Liver (tissue), 9 donors: ENCODE data around the gene CD300LD. TPM values are rescaled to one million over a fixed set of nuclear protein-coding genes. Genes with fewer than 3 reads are reported as not detected.

Source experiments
- DNase-seq: peaks from one replicate; pipeline ENCODE4 v3.0.0-alpha.2; 2017; ENCODE audit warnings: low spot score
- H3K27ac ChIP-seq, 2 donors: one replicate each; pipeline ENCODE4 v1.7.0; 2013; ENCODE audit warnings: inconsistent platforms in 2 of 2, low read length in 2 of 2, control low read depth in 1 of 2, low read depth in 1 of 2, mild to moderate bottlenecking in 1 of 2
- H3K27me3 ChIP-seq, 4 donors: one replicate each; pipeline versions ENCODE4 v1.6.1 to v1.7.0; 2013; ENCODE audit warnings: low read length in 3 of 4, inconsistent platforms in 1 of 4, mild to moderate bottlenecking in 1 of 4, moderate library complexity in 1 of 4; ENCODE audit not compliant: control insufficient read depth in 4 of 4, insufficient read depth in 4 of 4
- H3K36me3 ChIP-seq, 4 donors: one replicate each; pipeline versions ENCODE4 v1.6.1 to v1.7.0; 2013; ENCODE audit warnings: low read length in 3 of 4, mild to moderate bottlenecking in 3 of 4, low read depth in 1 of 4, moderate library complexity in 1 of 4; ENCODE audit not compliant: control insufficient read depth in 4 of 4, insufficient read depth in 3 of 4
- H3K4me1 ChIP-seq, 4 donors: one replicate each; pipeline versions ENCODE4 v1.6.1 to v1.7.0; 2013; ENCODE audit warnings: low read length in 3 of 4, mild to moderate bottlenecking in 3 of 4, moderate library complexity in 1 of 4; ENCODE audit not compliant: control insufficient read depth in 4 of 4, insufficient read depth in 4 of 4
- H3K4me3 ChIP-seq, 3 donors: one replicate each; pipeline versions ENCODE4 v1.6.1 to v1.7.0; 2013; ENCODE audit warnings: low read length in 3 of 3, control low read depth in 1 of 3, low read depth in 1 of 3, mild to moderate bottlenecking in 1 of 3
- H3K9ac ChIP-seq, 2 donors: one replicate each; pipeline ENCODE4 v1.7.0; 2013; ENCODE audit warnings: low read length in 2 of 2, mild to moderate bottlenecking in 2 of 2, moderate library complexity in 2 of 2, control low read depth in 1 of 2, low read depth in 1 of 2
- H3K9me3 ChIP-seq, 4 donors: one replicate each; pipeline versions ENCODE4 v1.6.1 to v1.7.0; 2013; ENCODE audit warnings: low read length in 3 of 4; ENCODE audit not compliant: control insufficient read depth in 4 of 4
- EGR1 ChIP-seq, 2 donors: IDR thresholded peaks; 2 replicates each; pipeline ENCODE4 v1.6.1; 2016 to 2018; ENCODE audit warnings: antibody characterized with exemption in 2 of 2, low read depth in 2 of 2
- FOXA1 ChIP-seq: IDR thresholded peaks from 2 replicates; pipeline ENCODE4 v1.6.1; 2016; ENCODE audit warnings: antibody characterized with exemption
- GABPA ChIP-seq, 2 donors: IDR thresholded peaks in 1 of 2; conservative IDR thresholded peaks in 1 of 2; 2 replicates each; pipeline ENCODE4 v1.6.1; 2016; ENCODE audit warnings: antibody characterized with exemption in 2 of 2, mild to moderate bottlenecking in 1 of 2, moderate library complexity in 1 of 2
- HNF4A ChIP-seq, 2 donors: conservative IDR thresholded peaks; 2 replicates each; pipeline ENCODE4 v1.6.1; 2016; ENCODE audit warnings: antibody characterized with exemption in 2 of 2, mild to moderate bottlenecking in 2 of 2
- JUND ChIP-seq, 2 donors: IDR thresholded peaks; 2 replicates each; pipeline ENCODE4 v1.6.1; 2016; ENCODE audit warnings: antibody characterized with exemption in 2 of 2
- MAX ChIP-seq: IDR thresholded peaks from 2 replicates; pipeline ENCODE4 v1.6.1; 2016; ENCODE audit warnings: antibody characterized with exemption
- NR2F2 ChIP-seq: IDR thresholded peaks from 2 replicates; pipeline ENCODE4 v1.6.1; 2016; ENCODE audit warnings: antibody characterized with exemption
- RAD21 ChIP-seq, 2 donors: IDR thresholded peaks; 2 replicates each; pipeline ENCODE4 v1.6.1; 2016; ENCODE audit warnings: antibody characterized with exemption in 2 of 2, mild to moderate bottlenecking in 2 of 2
- REST ChIP-seq: IDR thresholded peaks from 2 replicates; pipeline ENCODE4 v1.6.1; 2016; ENCODE audit warnings: antibody characterized with exemption, mild to moderate bottlenecking
- RXRA ChIP-seq, 2 donors: IDR thresholded peaks; 2 replicates each; pipeline ENCODE4 v1.6.1; 2017 to 2018; ENCODE audit warnings: antibody characterized with exemption in 2 of 2, mild to moderate bottlenecking in 1 of 2
- SP1 ChIP-seq: IDR thresholded peaks from 2 replicates; pipeline ENCODE4 v1.6.1; 2018; ENCODE audit warnings: antibody characterized with exemption, mild to moderate bottlenecking
- TAF1 ChIP-seq: conservative IDR thresholded peaks from 2 replicates; pipeline ENCODE4 v1.6.1; 2016; ENCODE audit warnings: antibody characterized with exemption, mild to moderate bottlenecking
- YY1 ChIP-seq: IDR thresholded peaks from 2 replicates; pipeline ENCODE4 v1.6.1; 2016; ENCODE audit warnings: antibody characterized with exemption, mild to moderate bottlenecking
- WGBS: extraction: QIAGEN DNeasy Blood & Tissue Kit; methylation state at CpG from one replicate; pipeline ENCODE4 v1.1.7; 2013; 5-methylcytosine and 5-hydroxymethylcytosine counted together
- polyA plus RNA-seq, 2 donors: library from polyadenylated mRNA; stranded (reverse) in 1 of 2; unstranded in 1 of 2; fragments of 200-250 nt in 1 of 2; fragments of >200 nt in 1 of 2; fragmentation: Nextera tagmentation in 1 of 2; extraction: Ambion mirVana in 1 of 2; gene quantifications; one replicate each; pipeline versions ENCODE4 v1.2.1 to v1.2.3, GENCODE V29; 2013 to 2015
- total RNA-seq, 2 donors: library from RNA; depleted of rRNA; stranded (reverse); fragments of >200 nt; gene quantifications; one replicate each; pipeline ENCODE4 v1.2.3, GENCODE V29; 2014
- TF ChIP-seq, protein P1 (sequence below): fragments of 150-350 bp; IDR thresholded peaks from 2 replicates; pipeline ENCODE4 v1.5.1; 2017; ENCODE audit warnings: improper control_type of control experiment, low read depth, low read length; ENCODE audit not compliant: missing input control
- TF ChIP-seq, protein P2 (sequence below): IDR thresholded peaks from 2 replicates; pipeline ENCODE4 v1.6.1; 2016; ENCODE audit warnings: antibody characterized with exemption
- donor health status: healthy.
- donor health status: healthy.
- donor health status: healthy.
- donor health status: healthy.
- donor health status: healthy.

CD300LD gene
- total and polyA plus RNA-seq, 4 donors = 0.08 TPM; not detected in 3

GRCh38 chr17:74585711-74586110 is 6.4 kb downstream of the CD300LD start:
- H3K36me3 ChIP-seq = no peaks in the 10 kb centered on the region
- H3K27me3 ChIP-seq = no peaks in the 10 kb centered on the region
- TF ChIP-seq FOXA1 (no peak), YY1 (no peak), REST (no peak), HNF4A (conservative IDR thresholded peaks at IDR 0.05) (no peak), RAD21 (IDR thresholded peaks at IDR 0.05) (no peak), GABPA (IDR thresholded peaks at IDR 0.05 in 1 of 2, conservative IDR thresholded peaks at IDR 0.05 in 1 of 2) (no peak)
- 83% methylated on average over 5 of the region's 5 CpGs for WGBS
- H3K4me1 ChIP-seq = no peaks in the 10 kb centered on the region
- no peak overlapping the region for H3K27ac ChIP-seq
- no peak overlapping the region for H3K9ac ChIP-seq
- DNase-seq = no peak
- H3K4me3 ChIP-seq = no peak overlapping the region
- H3K9me3 ChIP-seq = peaks cover 0 to 2% (median 0%) of the 10 kb centered on the region in 4 donors

- DNase-seq = no peak
- TF ChIP-seq TAF1 (no peak), FOXA1 (no peak), HNF4A (conservative IDR thresholded peaks at IDR 0.05) (no peak), NR2F2 (no peak), YY1 (no peak), RXRA (IDR thresholded peaks at IDR 0.05) (no peak), EGR1 (IDR thresholded peaks at IDR 0.05; ENCODE audit: low read depth in 2 of 2) (no peak), RAD21 (IDR thresholded peaks at IDR 0.05) (no peak), SP1 (no peak), MAX (no peak), JUND (IDR thresholded peaks at IDR 0.05) (no peak)
- TF ChIP-seq, protein P1, sequence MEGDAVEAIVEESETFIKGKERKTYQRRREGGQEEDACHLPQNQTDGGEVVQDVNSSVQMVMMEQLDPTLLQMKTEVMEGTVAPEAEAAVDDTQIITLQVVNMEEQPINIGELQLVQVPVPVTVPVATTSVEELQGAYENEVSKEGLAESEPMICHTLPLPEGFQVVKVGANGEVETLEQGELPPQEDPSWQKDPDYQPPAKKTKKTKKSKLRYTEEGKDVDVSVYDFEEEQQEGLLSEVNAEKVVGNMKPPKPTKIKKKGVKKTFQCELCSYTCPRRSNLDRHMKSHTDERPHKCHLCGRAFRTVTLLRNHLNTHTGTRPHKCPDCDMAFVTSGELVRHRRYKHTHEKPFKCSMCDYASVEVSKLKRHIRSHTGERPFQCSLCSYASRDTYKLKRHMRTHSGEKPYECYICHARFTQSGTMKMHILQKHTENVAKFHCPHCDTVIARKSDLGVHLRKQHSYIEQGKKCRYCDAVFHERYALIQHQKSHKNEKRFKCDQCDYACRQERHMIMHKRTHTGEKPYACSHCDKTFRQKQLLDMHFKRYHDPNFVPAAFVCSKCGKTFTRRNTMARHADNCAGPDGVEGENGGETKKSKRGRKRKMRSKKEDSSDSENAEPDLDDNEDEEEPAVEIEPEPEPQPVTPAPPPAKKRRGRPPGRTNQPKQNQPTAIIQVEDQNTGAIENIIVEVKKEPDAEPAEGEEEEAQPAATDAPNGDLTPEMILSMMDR = no peak
- TF ChIP-seq, protein P2, sequence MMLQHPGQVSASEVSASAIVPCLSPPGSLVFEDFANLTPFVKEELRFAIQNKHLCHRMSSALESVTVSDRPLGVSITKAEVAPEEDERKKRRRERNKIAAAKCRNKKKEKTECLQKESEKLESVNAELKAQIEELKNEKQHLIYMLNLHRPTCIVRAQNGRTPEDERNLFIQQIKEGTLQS = no peak
- no peaks in the 10 kb centered on the region for H3K4me1 ChIP-seq
- no peak overlapping the region for H3K27ac ChIP-seq
- 70% methylated on average over 14 of the region's 14 CpGs for WGBS
- no peak overlapping the region for H3K4me3 ChIP-seq
- H3K9me3 ChIP-seq = peaks cover 0 to 2% (median 0%) of the 10 kb centered on the region in 4 donors
- no peaks in the 10 kb centered on the region for H3K36me3 ChIP-seq
- no peak overlapping the region for H3K9ac ChIP-seq
- H3K27me3 ChIP-seq = no peaks in the 10 kb centered on the region
These were observed 7.6 kb downstream of the CD300LD start for GRCh38 chr17:74584292-74585060.
